ENCODE data around the gene GALK2.

GRCh38 chr15:49187549-49188245, 17.6 kb downstream of the GALK2 start:
- no peak for TF ChIP-seq CTCF (IDR thresholded peaks at IDR 0.05; ENCODE audit: control extremely low read depth in 1 of 3, insufficient read depth in 1 of 3, low read depth in 1 of 3, low read length in 3 of 3)
- no peak for TF ChIP-seq EZH2 (IDR thresholded peaks at IDR 0.05; ENCODE audit: low read depth, low read length, severe bottlenecking)
- TF ChIP-seq RFX5 (IDR thresholded peaks at IDR 0.05; ENCODE audit: borderline replicate concordance, low read depth, low read length), result no peak
- no peak for TF ChIP-seq NANOG (IDR thresholded peaks at IDR 0.05; ENCODE audit: insufficient read depth, low read depth, low read length, poor library complexity, severe bottlenecking)
- TF ChIP-seq TCF12 (IDR thresholded peaks at IDR 0.05; ENCODE audit: low read depth, low read length), result no peak
- TF ChIP-seq EGR1 (IDR thresholded peaks at IDR 0.05; ENCODE audit: borderline replicate concordance, low read depth, low read length), result no peak
- TF ChIP-seq EP300 (IDR thresholded peaks at IDR 0.05; ENCODE audit: borderline replicate concordance in 1 of 2, low read depth in 2 of 2, low read length in 2 of 2), result no peak

Data from H1 (cell line).